Measurements from ENCODE around the gene PTCH1.

The PTCH1 gene

DNA sequence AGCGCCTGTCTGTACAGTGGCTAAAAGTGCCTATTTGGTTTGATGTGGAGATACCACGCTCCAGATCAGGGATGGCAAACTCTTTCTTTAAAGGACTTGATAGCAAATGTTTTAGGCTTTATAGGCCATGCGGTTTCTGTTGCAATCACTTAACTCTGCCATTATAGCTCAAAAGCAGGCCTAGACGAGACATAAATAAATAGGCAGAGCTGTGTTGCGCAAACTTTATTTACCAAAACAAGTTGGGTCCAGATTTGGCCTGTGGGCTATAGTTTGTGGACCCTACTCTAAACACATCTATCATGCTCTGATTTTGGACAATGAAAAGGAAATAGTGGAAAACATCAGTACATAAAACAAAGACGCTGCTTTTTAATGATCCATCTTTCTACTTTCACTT, 79.2 kb downstream of the PTCH1 start:
- DNase-seq = no peak

DNA sequence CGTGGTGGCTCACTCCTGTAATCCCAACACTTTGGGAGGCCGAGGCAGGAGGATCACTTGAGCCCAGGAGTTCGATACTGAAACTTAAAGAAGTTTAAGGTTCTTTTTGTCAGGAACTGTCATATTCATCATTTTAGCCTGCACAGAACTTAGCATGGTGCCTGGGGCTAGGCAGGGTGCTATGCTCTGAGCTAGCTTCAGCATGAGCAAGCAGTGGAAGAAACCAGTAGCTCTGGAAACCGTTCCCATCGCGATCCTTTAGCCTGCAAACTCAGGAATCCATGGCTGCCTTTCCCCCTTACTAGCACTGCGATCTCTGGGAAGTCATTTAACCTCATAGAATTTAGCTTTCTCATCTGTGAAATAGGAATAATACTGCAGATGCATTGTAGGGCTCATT, 80.4 kb downstream of the PTCH1 start:
- no peak for DNase-seq

DNA sequence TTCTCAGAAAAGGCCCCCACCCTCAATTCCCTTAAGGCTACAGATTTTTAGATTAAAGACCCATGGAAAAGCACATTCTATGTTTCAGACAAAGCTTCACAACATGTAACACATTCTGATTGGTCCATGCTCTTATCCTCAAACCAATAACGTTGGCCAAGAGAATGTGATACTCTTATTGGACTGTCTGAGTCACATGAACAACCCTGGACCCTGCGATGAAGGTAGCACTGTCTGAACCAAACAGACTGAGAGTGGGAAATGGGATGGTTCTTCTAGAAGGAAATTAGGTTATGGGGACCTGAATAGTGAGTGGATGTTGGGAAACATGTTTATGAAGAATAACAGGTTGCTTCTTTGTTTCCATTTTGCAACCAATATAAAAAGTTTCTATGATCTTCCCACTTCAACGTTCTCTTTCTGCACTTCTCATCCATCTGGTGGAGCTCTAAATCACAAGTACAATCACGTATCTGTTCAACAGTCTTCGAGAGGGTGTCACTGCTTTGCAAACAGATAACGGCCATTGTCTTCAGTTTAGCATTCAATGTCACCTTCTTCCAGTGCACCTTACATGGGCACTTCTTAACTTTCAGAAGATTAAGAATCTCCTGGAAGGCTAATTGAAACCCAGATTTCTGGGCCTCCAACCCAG, 81.6 kb downstream of the PTCH1 start:
- DNase-seq = peak; percentile 25

- DNase-seq = peak; percentile 86
These were observed 82.4 kb downstream of the PTCH1 start for GRCh38 chr9:95434116-95435073.

- DNase-seq = peak; percentile 69
These were observed 83.5 kb downstream of the PTCH1 start for GRCh38 chr9:95433096-95433819.

- DNase-seq = no peak
These were observed 85.5 kb downstream of the PTCH1 start for GRCh38 chr9:95431286-95431685.

DNA sequence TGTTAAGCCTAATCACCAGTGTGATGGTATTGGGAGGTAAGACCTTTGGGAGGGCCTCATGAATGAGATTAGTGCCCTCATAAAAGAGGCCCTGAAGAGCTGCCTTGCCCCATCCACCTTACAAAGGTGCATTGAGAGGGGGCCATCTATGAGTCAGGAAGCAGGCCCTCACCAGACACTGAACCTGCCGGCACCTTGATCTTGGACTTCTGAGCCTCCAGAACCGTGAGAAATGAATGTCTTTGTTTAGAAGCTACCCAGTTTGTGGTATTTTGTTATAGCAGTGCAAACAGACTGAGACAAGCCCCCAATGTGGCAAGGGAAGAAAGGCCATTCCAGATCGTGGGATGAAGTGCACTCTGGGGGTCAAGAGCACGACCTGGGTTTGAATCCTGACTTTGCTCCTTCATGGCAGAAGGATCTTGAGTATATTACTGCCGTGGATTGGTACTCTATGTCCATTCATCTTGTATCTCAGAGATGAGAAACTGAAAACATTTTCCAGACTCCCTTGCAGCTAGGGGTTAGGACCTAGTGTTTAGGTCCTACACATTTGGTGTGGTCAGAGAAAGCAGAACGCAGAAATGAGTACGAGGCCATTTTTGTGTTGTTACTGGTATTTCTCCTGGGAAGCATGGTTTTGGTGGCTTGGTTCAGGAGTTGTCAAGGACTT, 86.7 kb downstream of the PTCH1 start:
- DNase-seq = no peak

GRCh38 chr9:95429096-95429495, 87.7 kb downstream of the PTCH1 start:
- no peak for DNase-seq

GRCh38 chr9:95425910-95426551, 90.7 kb downstream of the PTCH1 start:
- DNase-seq = no peak

GRCh38 chr9:95422650-95423049, 94.1 kb downstream of the PTCH1 start:
- DNase-seq = no peak

DNA sequence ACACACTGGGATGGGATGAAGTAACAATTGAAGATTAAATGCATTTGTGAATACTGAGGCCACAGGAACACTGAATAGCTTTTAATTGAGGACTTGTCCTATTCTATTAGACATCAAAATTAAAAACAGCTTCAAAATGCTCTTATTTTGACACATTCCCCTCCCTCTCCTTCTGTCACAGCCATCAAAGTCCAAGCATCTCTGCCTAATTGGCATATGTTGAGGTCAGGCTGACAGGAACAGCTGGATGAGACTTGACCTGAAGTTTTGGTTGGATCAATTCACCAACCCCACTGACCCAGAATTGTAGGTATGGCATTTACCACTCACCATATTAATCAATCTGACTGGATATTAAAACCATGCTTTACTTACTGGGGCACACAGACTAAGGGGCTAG, 96.3 kb downstream of the PTCH1 start:
- DNase-seq = no peak

DNA sequence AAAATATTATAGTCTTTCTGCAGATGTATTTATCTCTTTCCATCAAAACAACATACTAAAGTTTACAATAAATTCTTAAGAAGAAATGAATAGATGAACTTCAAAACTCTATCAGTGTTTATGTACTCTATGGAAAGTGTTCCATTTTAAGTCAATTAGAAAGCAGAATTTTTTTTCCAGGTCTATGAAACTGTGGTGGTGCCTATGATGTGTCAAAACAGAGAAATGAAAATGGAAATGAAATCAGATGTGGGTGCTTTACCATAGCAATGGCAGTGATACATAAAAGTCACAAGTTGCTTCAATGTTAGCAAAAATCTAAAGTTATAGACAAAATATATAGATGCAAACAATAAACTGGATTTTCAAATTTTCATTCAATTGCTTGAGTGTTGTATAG, 97.3 kb downstream of the PTCH1 start:
- no peak for DNase-seq

GRCh38 chr9:95415158-95415557, 101.6 kb downstream of the PTCH1 start:
- DNase-seq = no peak

GRCh38 chr9:95413793-95414192, 103.0 kb downstream of the PTCH1 start:
- no peak for DNase-seq

GRCh38 chr9:95411054-95411892, 105.5 kb downstream of the PTCH1 start:
- no peak for DNase-seq

DNA sequence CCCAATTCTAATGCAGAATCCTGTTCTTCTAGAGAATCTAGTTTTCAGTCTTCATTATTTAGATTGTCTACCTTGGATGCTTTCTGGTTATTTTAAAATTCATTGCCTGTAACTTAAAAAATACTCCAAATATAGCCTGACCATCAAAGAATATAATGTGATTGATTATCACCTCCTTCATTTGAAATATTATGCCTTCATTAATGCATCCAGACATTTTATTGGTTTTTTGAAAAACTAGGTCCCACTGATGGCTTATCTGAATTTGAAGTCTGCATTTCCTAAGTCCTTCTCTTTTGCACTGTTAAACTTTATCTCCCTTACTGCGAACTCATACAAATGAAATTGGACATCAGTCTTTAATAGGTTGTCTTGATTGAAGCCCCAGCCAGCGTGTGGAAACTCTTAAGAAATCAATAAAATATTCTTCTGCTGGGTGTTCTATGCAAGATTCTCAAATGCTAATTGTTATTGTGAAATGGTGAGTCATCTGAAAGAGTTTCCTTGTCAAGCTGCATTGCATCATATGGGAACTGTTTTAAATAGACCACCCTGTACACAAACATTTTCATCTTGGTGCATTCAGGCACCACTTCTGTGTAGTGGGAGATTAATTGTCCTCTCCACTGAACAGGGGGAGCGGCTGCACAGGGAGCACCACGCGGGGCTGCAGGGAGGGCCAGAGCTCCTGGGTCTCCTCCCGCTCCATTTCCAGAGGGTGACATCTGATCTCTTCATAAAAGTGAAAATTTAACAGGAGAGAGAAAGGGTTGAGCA, 106.9 kb downstream of the PTCH1 start:
- peak; percentile 67 for DNase-seq

DNA sequence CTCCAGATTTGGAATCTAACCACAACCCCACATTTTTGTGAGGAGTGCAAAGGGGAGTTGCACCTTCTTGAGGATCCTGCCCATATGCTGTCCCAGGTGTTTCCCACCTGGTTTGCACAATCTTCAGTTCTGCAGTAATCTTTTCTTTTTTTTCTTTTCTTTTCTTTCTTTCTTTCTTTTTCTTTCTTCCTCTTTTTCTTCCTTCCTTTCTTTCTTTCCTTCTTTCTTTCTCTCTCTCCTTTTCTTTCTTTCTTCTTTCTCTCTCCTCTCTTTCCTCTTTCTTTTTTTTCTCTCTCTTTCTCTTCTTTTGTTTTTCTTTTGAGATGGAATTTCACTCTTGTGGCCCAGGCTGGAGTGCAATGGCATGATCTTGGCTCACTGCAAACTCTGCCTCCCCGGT, 109.2 kb downstream of the PTCH1 start:
- no peak for DNase-seq

GRCh38 chr9:95406121-95406520, 110.7 kb downstream of the PTCH1 start:
- DNase-seq = peak; percentile 25

- no peak for DNase-seq
These were observed 117.5 kb downstream of the PTCH1 start for GRCh38 chr9:95399261-95399660.

Measured in OCI-M1 (cell line).